HUDEP-2 (cell line): ENCODE results near the gene FXR1.
"Not testable (repeated sequence)": the region's sequence is repeated elsewhere in the genome, so short reads cannot be mapped to it uniquely, and the experiment has no call there.

Source experiments
- DNase-seq, 76 experiments: peaks; one replicate each; lab custom pipeline; 2025; ENCODE audit not compliant: unreplicated experiment in 76 of 76; lab: John Stamatoyannopoulos, UW

FXR1 gene

DNA sequence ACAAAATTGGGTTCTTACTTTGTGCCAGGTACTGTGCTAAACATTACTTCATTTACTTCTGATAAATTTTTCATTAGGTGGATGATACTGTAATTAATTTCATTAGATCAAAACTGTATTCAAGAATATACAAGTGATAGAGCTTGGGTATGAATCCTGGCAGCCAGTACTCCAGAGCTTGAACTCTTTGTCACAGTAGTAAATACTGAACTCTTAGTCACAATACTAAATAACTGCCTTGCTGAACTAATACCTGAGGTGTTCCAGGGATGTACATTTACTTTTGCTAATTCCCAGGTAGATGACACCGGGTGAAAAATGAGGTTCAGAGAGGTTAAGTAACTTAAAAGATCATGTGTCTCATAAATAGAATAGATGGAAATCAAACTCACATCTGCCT is 20.3 kb downstream of the FXR1 start:
- no peak for DNase-seq

DNA sequence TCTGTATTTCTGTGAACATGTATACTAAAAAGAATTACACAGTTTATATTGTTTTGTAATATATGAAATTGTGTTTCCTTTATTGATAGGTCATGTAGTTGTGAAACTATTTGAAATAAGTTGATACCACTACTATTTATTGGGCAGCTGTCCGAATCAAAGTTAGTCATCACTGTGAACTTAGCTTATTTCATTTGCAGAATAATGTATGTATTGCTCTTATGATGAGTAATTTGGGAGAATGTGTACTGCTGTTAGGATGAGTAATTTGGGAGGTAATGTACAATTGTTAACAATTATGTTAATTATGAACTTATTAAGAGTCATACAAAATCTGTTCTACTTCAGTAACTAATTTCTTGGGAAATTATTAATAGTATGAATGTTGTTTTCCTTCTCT is 22.2 kb downstream of the FXR1 start:
- no peak for DNase-seq

DNA sequence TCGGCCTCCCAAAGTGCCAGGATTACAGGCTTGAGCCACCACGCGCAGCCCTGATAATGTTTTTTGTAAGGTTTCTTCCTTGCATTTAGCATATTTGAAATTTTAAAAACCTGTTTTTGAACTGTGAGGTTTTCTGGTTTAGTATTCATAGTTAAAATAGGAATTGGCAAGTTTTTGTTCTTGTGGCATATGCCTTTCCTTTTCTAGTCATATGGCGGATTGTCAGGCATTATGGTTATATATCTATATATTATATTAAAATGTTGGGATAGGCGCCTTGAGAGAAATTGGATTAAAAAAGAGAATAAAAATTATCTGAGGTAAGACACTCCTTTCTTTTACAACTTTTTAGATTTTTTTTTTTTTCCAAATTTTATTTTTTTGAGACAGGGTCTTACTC is 28.4 kb downstream of the FXR1 start:
- no peak for DNase-seq

DNA sequence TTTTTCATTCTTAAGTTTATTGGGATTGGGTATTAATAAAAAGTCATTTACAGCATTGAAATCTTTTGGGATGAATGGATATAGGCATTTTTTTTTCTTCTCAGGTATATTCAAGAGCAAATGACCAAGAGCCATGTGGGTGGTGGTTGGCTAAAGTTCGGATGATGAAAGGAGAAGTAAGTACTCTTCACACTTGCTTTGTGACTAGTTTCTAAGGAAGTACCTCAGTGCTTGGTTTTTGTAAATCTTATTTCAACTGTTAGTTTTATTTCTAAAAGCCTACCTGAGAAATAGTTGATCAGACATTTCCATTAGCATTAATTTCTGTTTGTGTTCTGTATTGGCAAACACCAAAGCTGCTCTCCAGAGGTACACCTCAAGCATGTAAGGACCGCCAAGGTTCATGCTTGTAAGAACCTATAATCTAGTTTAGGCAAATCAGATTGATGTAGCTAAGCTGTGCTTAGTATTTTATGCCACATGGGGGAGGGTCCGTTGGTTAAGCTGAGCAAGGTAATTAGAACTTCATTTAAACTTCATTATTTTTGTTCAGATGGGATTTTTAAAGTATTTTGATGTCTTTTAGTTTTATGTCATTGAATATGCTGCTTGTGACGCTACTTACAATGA is 35.4 kb downstream of the FXR1 start:
- no peak for DNase-seq

DNA sequence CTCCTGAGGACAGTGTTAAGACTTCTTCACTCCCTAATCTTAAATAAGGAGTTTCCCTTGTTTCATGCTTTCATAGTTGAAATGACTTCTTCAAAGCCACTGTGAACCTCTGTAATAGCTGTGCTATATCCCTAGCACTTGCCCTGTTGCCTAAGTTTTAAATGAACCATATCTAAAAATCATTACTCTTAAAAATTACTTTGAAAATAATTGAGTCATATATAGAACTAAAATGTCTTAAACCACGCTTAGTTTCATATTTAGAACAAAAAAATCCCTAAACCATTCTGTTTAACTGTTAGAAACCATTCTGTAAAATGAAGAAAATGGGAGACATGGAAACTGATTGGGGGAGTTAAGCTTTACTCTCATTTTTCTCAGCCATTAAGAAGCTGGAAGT is 47.2 kb downstream of the FXR1 start:
- DNase-seq, result no peak

DNA sequence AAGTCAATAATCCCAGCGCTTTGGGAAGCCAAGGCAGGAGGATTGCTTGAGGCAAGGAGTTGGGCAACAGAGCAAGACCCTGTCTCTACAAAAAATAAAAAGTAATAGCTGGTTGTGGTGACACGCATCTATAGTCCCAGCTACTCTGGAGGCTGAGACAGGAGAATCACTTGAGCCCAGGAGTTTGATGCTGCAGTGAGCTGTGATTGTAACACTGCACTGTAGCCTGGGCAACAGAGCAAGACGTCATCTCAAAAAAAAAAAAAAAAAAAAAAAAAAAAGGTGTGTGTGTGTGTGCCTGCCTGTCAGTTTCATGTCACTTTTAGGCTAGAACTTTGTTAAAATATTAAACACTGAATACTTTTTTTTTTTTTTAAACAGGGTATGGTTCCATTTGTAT is 48.6 kb downstream of the FXR1 start:
- no peak for DNase-seq

DNA sequence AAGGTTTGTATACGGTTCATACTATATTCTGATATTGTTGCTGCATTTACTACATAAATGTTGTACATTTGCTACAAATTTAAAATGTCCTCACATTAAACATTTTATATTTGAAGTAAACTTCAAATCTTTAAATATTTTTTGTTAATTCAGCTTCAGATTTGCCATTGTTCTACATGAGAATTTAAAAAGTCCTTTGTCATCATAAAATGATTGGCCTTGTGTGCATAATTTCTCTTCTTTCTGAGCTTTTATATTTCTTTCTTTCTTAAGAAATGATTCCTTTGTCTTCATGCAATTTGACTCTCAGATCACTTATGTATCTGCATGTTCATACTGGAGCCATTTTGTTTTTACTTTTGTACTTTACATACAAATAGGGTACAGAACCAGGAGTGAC is 49.1 kb downstream of the FXR1 start:
- no peak for DNase-seq

DNA sequence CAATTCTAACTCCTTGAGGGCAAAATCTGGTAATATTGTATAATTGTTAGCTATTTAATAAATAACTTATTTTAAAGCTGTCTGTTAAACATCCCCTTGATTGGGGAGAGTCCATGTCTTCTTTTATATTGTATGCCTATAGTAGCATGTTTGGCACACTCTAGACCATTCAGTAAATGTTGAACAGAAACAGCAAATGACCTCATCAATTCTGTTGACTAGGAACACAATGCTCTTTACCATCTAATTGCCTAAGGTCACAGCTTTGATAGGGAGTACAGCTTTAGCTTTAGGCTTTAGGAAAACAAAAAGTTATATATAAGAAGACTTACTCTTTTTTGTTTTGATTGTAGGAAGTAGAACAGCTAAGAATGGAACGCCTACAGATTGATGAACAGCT is 50.1 kb downstream of the FXR1 start:
- DNase-seq, result no peak

DNA sequence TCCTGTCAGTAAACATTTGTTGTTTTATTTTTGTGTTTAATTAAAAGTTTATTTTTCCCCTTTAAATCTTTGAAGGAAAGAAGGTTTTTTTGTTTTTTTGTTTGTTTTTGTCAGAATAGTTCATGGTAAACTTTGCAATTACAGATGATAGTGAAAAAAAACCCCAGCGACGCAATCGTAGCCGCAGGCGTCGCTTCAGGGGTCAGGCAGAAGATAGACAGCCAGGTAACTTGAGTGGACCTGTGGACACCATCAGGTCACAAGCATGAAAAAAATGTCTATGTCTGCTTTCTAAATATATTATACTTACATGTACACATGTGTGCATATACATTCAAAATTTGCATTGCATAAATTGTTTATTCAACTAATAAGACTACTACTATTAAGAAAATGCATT is 58.5 kb downstream of the FXR1 start:
- no peak for DNase-seq

DNA sequence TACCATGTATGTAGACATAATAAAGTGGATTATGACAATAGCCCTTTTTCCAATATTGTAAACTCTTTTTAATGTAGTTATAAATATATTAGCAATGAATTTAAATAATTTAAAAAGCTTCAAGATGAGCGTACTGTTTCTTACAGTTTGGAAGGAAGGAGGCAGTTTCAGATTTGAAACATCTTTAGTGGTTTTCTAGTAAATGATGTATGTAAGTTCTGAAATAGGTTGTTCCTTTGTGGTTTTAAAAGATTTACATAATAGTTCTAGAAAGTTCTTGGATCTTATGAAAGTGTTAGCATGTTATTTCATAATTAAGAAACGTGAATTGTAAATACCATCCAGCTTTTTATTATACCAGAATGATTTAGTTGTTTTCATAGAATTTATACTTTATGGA is 61.1 kb downstream of the FXR1 start:
- DNase-seq, result no peak

DNA sequence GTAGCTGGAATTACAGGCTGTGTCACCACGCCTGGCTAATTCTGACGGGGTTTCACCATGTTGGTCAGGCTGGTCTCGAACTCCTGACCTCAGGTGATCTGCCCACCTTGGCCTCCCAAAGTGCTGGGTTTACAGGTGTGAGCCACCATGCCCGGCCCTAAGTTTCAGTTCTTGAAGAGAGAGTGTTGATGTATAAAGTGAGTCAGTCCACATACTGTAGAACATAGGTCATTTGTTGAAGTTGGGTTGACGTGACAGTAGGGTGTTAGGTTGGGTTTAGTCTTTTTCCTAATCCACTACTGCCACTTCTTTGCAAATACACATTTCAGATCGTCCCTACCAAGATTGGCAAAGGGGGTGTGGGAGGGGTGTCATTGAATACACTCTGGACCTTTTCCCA is 61.8 kb downstream of the FXR1 start:
- DNase-seq, result no peak

DNA sequence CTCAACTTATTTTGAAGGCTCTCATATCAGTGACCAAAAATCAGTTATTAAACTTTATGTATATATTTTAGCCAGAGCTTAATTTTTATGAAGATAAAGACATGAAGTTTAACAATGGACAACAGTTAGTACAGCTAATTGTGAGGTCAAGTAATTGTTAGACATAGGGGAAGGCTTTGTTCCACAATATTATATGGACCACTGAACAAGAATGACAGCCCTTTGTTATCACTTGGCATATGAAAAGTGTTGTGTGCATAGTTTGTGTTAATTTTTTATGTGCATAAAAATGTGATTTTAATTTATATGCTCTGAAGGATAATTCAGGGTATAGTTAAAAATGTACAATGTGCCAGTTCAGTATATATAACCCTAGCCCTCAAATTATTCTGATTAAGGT is 65.0 kb downstream of the FXR1 start:
- no peak for DNase-seq

DNA sequence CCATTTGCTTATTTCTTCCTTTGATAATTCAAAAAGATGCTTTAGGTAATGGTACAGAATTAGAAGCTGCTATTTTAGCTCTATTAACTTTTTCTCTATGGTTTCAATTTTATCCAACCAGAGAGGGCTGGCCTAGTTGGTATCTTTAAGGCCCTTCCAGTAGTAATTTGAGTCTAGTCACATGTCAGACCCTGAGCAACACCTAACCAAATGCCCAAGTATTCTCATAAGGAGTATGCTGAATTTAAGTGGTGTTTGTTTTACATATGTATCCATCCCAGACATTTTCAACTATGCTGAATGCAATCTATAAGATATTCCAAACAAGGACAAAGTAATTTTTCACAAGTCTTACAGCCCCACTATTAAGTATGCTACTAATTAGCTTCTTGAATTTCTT is 67.5 kb downstream of the FXR1 start:
- no peak for DNase-seq

DNA sequence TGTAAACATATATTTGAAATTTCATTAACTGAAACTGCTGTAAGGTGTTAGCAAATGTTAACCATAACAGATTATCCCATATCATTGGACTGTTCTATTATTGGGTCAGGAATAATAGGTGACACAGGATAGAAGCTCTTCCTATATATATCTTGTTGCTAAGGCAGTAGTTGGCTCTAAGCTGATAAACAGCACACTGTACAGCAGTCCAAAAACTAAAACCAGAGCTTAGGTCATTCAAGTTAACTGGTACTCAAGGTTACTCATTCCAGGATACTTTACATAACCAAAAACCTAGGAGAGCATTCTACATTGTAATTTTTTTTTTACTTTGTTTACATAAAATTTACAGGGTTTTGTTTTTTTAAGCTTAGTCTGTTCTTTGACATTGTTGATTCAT is 68.1 kb downstream of the FXR1 start:
- DNase-seq, result no peak

DNA sequence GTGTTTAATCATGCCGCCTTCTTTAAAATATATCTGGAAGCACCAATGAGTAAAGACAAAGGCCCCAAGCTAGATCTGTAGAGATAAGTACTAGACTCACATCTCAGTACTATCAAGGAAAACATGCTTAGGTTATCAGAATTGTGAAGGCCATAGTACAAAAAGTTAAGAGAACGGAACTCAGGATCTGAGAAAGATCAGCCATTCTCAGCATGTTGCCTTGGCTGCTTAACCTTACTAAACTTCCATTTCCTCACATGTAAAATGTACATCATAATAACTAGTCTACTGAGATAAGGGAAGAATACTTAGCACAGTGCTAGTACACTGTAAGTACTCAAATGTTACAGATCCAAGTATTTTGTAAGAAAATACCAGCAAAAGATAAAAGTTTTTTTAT is 69.4 kb downstream of the FXR1 start:
- no peak for DNase-seq

DNA sequence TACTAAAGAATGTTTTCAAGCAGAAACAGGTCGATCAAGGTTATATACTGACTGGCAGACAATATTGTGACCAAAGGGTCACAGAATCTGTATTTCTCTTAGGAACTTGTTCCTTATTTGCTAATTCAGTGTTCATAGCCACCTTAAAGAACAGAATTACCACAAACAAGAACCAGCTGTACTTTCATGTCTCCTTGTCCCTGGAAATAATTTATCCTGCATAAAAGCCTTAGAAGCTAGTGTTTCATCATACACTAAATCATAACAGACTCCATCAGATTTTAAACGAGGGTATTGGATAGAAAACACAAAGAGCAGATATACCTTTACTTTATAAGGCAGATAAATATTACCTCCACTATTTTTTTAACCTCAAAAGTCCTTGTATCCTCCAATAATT is 70.7 kb downstream of the FXR1 start:
- DNase-seq, result no peak

DNA sequence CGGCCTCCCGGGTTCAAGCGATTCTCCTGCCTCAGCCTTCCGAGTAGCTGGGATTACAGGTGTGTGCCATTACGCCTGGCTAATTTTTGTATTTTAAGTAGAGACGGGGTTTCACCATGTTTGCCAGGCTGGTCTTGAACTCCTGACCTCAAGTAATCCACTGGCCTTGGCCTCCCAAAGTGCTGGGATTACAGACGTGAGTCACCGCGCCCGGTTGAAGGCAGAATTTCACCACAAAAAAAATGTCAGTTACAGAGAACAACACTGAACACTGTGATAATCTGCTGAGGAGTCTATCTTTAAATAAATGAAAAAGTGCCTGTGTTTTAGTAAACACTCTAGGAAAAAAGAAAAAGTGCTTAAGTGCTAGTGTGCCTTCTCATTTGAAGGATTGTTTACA is 73.9 kb downstream of the FXR1 start:
- not testable (repeated sequence) for DNase-seq

DNA sequence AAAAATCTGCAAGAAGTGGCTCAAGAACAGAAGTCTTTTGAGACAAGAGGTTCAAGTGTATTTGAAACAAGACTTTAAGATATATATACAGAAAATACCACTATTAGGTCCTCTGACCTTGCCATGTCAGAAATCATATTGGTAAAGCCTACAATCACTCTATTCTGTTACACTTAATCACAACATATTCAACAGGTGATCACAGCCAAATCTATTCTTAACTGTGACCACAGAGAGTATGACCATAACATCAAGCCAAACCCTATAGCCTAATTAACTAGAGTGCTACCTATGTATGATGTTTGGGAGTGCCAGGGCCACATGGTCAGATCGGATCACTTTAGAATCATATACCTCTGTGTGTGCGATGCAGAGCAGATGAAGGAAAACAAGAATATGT is 74.9 kb downstream of the FXR1 start:
- DNase-seq, result no peak

DNA sequence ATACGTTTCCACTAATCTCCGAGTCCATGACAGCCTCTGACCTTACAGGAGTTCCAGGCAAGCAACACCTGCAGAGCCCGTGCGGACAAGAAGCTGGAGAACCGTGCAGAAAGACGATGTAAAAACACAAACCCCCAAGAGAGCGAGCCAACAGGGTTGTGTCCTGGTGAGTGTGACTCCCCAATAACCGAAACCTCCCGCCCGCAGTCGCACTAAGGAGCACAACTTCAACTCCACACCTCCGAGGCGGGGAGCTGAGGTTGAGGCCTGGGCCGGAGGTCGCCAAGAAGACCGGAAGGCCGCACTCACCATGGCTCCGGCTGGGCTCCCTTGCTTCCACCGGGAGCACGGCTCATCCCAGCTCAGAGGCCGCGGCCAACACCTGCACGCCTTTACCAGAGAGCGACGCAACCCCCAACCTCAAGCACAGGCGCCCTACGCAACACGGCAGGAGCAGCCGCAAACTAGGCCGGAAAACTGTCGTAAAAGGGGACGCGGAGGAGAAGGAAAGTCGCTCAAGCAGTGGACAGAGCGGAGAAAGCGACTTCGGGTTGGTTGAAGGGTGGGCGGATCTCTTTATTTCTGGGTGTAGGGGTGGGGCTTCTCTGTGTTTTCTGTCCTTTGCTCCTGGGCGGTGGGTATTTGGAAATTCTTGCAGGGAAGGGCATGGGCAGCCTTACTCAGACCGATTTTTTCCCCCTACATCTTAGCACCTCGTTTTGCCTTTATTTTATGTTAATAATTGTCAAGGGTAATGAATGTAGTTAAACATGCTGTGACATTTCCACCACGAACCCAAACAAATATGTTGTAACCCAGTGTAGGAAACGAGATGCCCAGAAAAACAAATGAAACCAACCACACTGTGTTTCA is 77.1 kb downstream of the FXR1 start, which contains the start of gene DNAJC19:
TSS of gene DNAJC19 (minus strand) at position 446 of the 873 bp plus-strand sequence. CDS start at position 312, 134 bp downstream.
- peak; percentile 15 to 94 (median 85) for DNase-seq

DNA sequence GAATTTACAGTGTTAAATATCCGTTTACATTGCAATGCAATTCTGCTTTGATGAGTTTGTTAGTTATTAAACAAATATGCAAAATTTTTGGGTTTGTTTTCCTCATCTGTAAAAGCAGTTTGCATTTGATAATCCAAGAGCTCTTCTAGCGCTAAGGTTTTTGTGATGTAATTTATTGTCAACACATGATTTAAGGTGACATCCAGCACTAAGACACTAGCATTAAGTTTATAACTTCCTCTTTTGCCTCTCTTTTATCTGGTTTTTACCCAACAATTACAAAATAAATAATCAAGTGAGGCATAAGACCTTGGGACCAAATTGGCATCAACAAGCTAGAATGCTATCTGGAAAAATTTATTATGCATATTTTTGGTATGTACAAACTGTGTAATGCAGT is 78.0 kb downstream of the FXR1 start:
- DNase-seq, result no peak

DNA sequence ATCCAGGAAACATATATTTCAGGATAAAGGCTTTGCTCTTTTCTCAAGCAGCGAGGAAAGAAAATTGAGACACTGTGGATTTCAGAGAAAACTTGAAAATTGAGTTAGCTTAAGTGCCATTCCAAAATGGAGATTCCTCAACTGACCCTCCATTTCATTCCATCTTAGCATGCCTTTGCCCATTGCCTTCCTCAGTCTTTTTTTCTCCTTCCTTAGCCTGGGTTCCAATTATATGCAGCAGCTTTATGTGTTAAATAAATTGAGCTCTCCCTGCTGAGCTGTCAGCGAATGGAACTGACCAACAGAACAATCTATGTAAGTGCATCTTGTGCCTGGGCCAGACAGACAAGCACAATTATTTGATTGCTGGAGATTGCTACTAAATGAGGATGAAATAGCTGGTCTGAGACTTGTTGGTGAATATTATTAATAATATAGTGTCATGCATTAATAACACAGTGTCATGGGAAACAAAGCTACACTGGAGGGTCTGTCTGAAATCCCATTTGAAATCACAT is 84.0 kb downstream of the FXR1 start:
- DNase-seq, result no peak

DNA sequence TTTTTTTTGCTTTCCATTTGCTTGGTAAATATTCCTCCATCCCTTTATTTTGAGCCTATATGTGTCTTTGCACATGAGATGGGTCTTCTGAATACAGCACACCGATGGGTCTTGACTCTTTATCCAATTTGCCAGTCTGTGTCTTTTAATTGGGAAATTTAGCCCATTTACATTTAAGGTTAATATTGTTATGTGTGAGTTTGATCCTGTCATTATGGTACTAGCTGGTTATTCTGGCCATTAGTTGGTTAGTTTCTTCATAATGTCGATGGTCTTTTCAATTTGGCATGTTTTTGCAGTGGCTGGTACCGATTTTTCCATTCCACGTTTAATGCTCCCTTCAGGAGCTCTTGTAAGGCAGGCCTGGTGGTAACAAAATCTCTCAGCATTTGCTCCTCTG is 89.9 kb downstream of the FXR1 start:
- DNase-seq, result not testable (repeated sequence)
